ENCODE results near the gene ATOH8. TPM values are rescaled to one million over a fixed set of nuclear protein-coding genes. Genes with fewer than 3 reads are reported as not detected.

The ATOH8 gene
- polyA plus RNA-seq, 1 of the 3 experiments (the other 2 are of a cell fraction), result 5.6 TPM

DNA sequence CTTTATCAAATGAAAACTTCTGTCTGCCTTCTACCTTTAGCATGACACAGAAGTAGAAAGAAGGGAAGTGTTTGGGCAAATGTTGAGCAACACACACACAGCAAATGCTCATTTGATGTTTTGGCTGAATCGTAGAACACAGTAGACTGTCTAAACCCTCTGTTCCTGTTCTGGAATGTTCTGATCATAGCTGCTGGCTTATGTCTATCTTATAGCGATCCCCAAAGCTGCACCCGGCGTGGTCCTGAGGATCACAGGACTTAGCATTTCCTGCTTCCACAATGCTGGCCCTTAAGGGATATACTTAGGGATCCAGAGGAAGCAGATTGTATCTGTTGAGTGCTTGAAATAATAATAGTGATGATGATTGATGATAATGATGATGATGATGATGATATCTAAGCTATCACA, 44.4 kb upstream of the ATOH8 start (continued):
- TF ChIP-seq, protein P1, sequence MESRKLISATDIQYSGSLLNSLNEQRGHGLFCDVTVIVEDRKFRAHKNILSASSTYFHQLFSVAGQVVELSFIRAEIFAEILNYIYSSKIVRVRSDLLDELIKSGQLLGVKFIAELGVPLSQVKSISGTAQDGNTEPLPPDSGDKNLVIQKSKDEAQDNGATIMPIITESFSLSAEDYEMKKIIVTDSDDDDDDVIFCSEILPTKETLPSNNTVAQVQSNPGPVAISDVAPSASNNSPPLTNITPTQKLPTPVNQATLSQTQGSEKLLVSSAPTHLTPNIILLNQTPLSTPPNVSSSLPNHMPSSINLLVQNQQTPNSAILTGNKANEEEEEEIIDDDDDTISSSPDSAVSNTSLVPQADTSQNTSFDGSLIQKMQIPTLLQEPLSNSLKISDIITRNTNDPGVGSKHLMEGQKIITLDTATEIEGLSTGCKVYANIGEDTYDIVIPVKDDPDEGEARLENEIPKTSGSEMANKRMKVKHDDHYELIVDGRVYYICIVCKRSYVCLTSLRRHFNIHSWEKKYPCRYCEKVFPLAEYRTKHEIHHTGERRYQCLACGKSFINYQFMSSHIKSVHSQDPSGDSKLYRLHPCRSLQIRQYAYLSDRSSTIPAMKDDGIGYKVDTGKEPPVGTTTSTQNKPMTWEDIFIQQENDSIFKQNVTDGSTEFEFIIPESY (IDR thresholded peaks at IDR 0.05; ENCODE audit: borderline replicate concordance, low read depth), result no peak
- no peak for TF ChIP-seq MXI1 (IDR thresholded peaks at IDR 0.05; ENCODE audit: low read depth, low read length)

DNA sequence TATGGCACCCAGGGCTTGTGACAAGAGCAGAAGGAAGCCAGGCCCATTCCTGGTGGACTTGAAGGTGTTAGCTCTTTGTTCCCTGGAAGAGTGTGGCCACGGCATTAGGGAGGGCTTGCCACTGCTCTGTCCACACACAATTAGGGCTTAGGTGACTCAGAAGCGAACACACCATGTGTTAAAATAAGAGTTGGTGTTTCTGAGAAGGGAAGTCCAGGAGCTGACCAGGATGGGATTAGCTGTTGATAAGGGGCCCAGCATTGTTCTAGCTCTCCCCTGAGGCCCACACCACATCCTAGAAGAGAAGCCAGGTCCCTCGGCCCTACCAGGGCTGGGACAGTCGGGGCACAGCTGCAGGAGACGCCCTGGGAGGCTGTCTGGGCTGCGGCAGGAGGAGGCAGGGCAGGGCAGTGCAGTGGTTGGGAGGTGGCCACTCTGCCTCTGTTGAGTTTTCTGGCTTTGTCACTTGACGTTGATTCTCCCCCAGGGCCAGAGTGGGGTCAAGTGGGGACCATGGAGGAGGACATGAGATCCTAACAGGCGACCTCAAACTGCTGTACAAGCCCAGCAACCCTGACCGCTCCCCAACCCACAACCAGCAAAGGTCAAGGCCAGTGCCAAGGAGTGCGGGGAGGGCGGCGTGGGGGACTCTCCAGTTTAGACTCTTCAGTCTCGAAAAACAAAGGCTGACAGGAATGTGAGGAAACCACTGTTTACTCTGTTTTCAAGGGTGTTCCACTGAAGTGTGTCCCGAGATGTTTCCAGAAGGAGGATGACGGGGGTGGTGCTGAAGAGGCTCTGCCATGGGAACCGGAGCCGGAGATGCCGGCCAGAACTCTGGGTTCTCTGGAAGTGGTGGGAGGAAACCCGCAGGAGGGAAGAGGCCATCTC, 42.9 kb upstream of the ATOH8 start:
- POLR2A ChIA-PET, result interaction anchor here (1.2 kb wide), 1 partner anchor 33 kb away, joined by 4 read pairs; no protein-coding TSS in a partner anchor
- 84% methylated on average over 17 of the region's 19 CpGs for WGBS (ENCODE audit: low lambda C conversion rate)
- no peak overlapping the region for H2AFZ ChIP-seq (ENCODE audit: low read depth)

More for the DNA sequence above, 42.9 kb upstream of the ATOH8 start:
- CTCF ChIA-PET, result interaction anchor here (0.9 to 8.1 kb wide), 7 partner anchors 13 to 377 kb away, joined by 3 to 85 read pairs (median 4); no protein-coding TSS in a partner anchor
- no peak overlapping the region for H3K27ac ChIP-seq (ENCODE audit: low read depth in 2 of 2, low read length in 1 of 2)
- TF ChIP-seq FOXJ3 (CRISPR knock-in tag; IDR thresholded peaks at IDR 0.05) (no peak), ELF1 (IDR thresholded peaks at IDR 0.05) (no peak), FOXM1 (IDR thresholded peaks at IDR 0.05; ENCODE audit: low read depth) (no peak), TAF1 (IDR thresholded peaks at IDR 0.05; ENCODE audit: borderline replicate concordance, low read depth, low read length) (no peak), SIN3A (IDR thresholded peaks at IDR 0.05; ENCODE audit: borderline replicate concordance, low read depth, low read length) (no peak)
- TF ChIP-seq, protein P2, sequence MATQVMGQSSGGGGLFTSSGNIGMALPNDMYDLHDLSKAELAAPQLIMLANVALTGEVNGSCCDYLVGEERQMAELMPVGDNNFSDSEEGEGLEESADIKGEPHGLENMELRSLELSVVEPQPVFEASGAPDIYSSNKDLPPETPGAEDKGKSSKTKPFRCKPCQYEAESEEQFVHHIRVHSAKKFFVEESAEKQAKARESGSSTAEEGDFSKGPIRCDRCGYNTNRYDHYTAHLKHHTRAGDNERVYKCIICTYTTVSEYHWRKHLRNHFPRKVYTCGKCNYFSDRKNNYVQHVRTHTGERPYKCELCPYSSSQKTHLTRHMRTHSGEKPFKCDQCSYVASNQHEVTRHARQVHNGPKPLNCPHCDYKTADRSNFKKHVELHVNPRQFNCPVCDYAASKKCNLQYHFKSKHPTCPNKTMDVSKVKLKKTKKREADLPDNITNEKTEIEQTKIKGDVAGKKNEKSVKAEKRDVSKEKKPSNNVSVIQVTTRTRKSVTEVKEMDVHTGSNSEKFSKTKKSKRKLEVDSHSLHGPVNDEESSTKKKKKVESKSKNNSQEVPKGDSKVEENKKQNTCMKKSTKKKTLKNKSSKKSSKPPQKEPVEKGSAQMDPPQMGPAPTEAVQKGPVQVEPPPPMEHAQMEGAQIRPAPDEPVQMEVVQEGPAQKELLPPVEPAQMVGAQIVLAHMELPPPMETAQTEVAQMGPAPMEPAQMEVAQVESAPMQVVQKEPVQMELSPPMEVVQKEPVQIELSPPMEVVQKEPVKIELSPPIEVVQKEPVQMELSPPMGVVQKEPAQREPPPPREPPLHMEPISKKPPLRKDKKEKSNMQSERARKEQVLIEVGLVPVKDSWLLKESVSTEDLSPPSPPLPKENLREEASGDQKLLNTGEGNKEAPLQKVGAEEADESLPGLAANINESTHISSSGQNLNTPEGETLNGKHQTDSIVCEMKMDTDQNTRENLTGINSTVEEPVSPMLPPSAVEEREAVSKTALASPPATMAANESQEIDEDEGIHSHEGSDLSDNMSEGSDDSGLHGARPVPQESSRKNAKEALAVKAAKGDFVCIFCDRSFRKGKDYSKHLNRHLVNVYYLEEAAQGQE (IDR thresholded peaks at IDR 0.05; ENCODE audit: low read depth, low read length), result no peak
- DNase-seq, result no peak
- no peaks in the 10 kb centered on the region; a peak in 1 of 4 replicates for H3K4me1 ChIP-seq (ENCODE audit: control insufficient read depth in 1 of 2, insufficient read depth in 2 of 2, low read depth in 1 of 2, low read length in 1 of 2)
- no peaks in the 10 kb centered on the region for H3K79me2 ChIP-seq (ENCODE audit: insufficient read depth)
- H3F3A ChIP-seq (replicated peaks; ENCODE audit: insufficient read depth), result no peaks in the 10 kb centered on the region
- no peaks in the 10 kb centered on the region for H3K9me3 ChIP-seq
- no peak overlapping the region for H3K4me3 ChIP-seq (ENCODE audit: low read depth in 2 of 2, low read length in 1 of 2)
- H3K27me3 ChIP-seq (ENCODE audit: insufficient read depth), result no peaks in the 10 kb centered on the region
- no peak overlapping the region for H3K9ac ChIP-seq
- no peaks in the 10 kb centered on the region for H3K9me2 ChIP-seq
- H3K36me3 ChIP-seq (replicated peaks in 1 of 2; ENCODE audit: control insufficient read depth in 1 of 2, insufficient read depth in 2 of 2, low read length in 1 of 2), result no peaks in the 10 kb centered on the region
- H3K4me2 ChIP-seq, result no peak overlapping the region
- H4K20me1 ChIP-seq (ENCODE audit: insufficient read depth), result no peaks in the 10 kb centered on the region

Measured in SK-N-SH (cell line).